Right renal pelvis (tissue), 4 donors: Measurements from ENCODE around the gene TUBE1. TPM values are rescaled to one million over a fixed set of nuclear protein-coding genes. Genes with fewer than 3 reads are reported as not detected.
"Not testable (repeated sequence)": the region's sequence is repeated elsewhere in the genome, so short reads cannot be mapped to it uniquely, and the experiment has no call there.

Experiments
- DNase-seq, 4 donors: peaks; one replicate each; pipeline ENCODE4 v3.0.0-alpha.2; 2013; ENCODE audit warnings: low read depth in 4 of 4, low spot score in 3 of 4, missing footprints in 1 of 4
- polyA plus RNA-seq, 4 donors: library from polyadenylated mRNA; unstranded; fragments of 120-200 nt; gene quantifications; one replicate each; pipeline ENCODE4 v1.2.1, GENCODE V29; 2013; ENCODE audit not compliant: insufficient read length in 4 of 4

Gene TUBE1
- polyA plus RNA-seq, 4 donors: 24.6 to 37.5 (median 28.5) TPM

GRCh38 chr6:112066606-112067005 is 20.7 kb downstream of the TUBE1 start:
- DNase-seq: no peak

GRCh38 chr6:112065426-112065986 is 21.8 kb downstream of the TUBE1 start:
- DNase-seq: no peak

GRCh38 chr6:112062966-112063365 is 24.3 kb downstream of the TUBE1 start:
- DNase-seq: no peak

GRCh38 chr6:112061605-112062004 is 25.7 kb downstream of the TUBE1 start:
- DNase-seq: no peak

- no peak for DNase-seq
Observed at GRCh38 chr6:112058243-112059032, 28.8 kb downstream of the TUBE1 start.

GRCh38 chr6:112054555-112055190 is 32.6 kb downstream of the TUBE1 start:
- no peak for DNase-seq

- no peak for DNase-seq
Observed at GRCh38 chr6:112054001-112054400, 33.3 kb downstream of the TUBE1 start, which contains the start of gene CCN6. Gene CCN6, plus strand, starts transcription at chr6:112054104. Its CDS starts 254 bp downstream, at chr6:112054358.

GRCh38 chr6:112051251-112051740 is 36.0 kb downstream of the TUBE1 start:
- not testable (repeated sequence) for DNase-seq

- no peak for DNase-seq
Observed at GRCh38 chr6:112050429-112050828, 36.9 kb downstream of the TUBE1 start.

GRCh38 chr6:112049996-112050395 is 37.3 kb downstream of the TUBE1 start:
- DNase-seq: no peak

- DNase-seq: no peak
Observed at GRCh38 chr6:112049026-112049799, 38.1 kb downstream of the TUBE1 start.

GRCh38 chr6:112047523-112047922 is 39.8 kb downstream of the TUBE1 start:
- DNase-seq: not testable (repeated sequence)

- no peak for DNase-seq
Observed at GRCh38 chr6:112044856-112045255, 42.4 kb downstream of the TUBE1 start.

- no peak for DNase-seq
Observed at GRCh38 chr6:112044196-112044595, 43.1 kb downstream of the TUBE1 start.

GRCh38 chr6:112043032-112044007 is 44.0 kb downstream of the TUBE1 start:
- DNase-seq: peak; percentile 82 to 87 (median 85)

GRCh38 chr6:112041535-112041934 is 45.7 kb downstream of the TUBE1 start:
- DNase-seq: no peak

- DNase-seq: no peak
Observed at GRCh38 chr6:112040956-112041355, 46.3 kb downstream of the TUBE1 start.

GRCh38 chr6:112039431-112039770 is 47.9 kb downstream of the TUBE1 start:
- no peak for DNase-seq

- no peak for DNase-seq
Observed at GRCh38 chr6:112038756-112039430, 48.4 kb downstream of the TUBE1 start.
